Mesendoderm (in vitro differentiated cells): ENCODE data around the gene RHAG. TPM values are rescaled to one million over a fixed set of nuclear protein-coding genes. Genes with fewer than 3 reads are reported as not detected.

Source experiments
- DNase-seq: peaks from one replicate; pipeline ENCODE4 v3.0.0; 2013
- H2AK5ac ChIP-seq: 2 replicates; pipeline ENCODE4 v1.6.1; 2013; ENCODE audit warnings: low read length, inconsistent platforms
- H2BK120ac ChIP-seq: 2 replicates; pipeline ENCODE4 v1.6.1; 2013; ENCODE audit warnings: low read depth, mild to moderate bottlenecking, low read length, moderate library complexity, mixed read lengths
- H2BK15ac ChIP-seq: replicated peaks from 2 replicates; pipeline ENCODE4 v1.6.1; 2013; ENCODE audit warnings: low read depth, mild to moderate bottlenecking, moderate library complexity
- H2BK5ac ChIP-seq: 2 replicates; pipeline ENCODE4 v1.6.1; 2013; ENCODE audit warnings: low read length, inconsistent platforms
- H3K18ac ChIP-seq: 2 replicates; pipeline ENCODE4 v1.6.1; 2013; ENCODE audit warnings: mild to moderate bottlenecking, low read length, mixed read lengths
- H3K23ac ChIP-seq: one replicate; pipeline ENCODE4 v1.6.1; 2013; ENCODE audit warnings: low read length
- H3K27ac ChIP-seq: 2 replicates; pipeline ENCODE4 v1.5.1; 2013; ENCODE audit warnings: low read depth, mild to moderate bottlenecking, inconsistent platforms, low read length, moderate library complexity
- H3K27me3 ChIP-seq: 2 replicates; pipeline ENCODE4 v1.6.1; 2013; ENCODE audit warnings: low read length, control low read depth, mild to moderate bottlenecking, inconsistent platforms; ENCODE audit not compliant: insufficient read depth, poor library complexity
- H3K36me3 ChIP-seq: 2 replicates; pipeline ENCODE4 v1.6.1; 2013; ENCODE audit warnings: low read length, inconsistent platforms; ENCODE audit not compliant: control insufficient read depth, insufficient read depth
- H3K4ac ChIP-seq: one replicate; pipeline ENCODE4 v1.6.1; 2013; ENCODE audit warnings: low read depth, mild to moderate bottlenecking, low read length, moderate library complexity
- H3K4me1 ChIP-seq: 2 replicates; pipeline ENCODE4 v1.6.1; 2013; ENCODE audit warnings: low read depth, low read length, inconsistent platforms; ENCODE audit not compliant: control insufficient read depth
- H3K4me2 ChIP-seq: 2 replicates; pipeline ENCODE4 v1.6.1; 2013; ENCODE audit warnings: low read length
- H3K4me3 ChIP-seq: 2 replicates; pipeline ENCODE4 v1.5.1; 2013; ENCODE audit warnings: mild to moderate bottlenecking, low read length
- H3K56ac ChIP-seq: one replicate; pipeline ENCODE4 v1.6.1; 2013; ENCODE audit warnings: low read length
- H3K79me1 ChIP-seq: 2 replicates; pipeline ENCODE4 v1.6.1; 2013; ENCODE audit warnings: low read length, inconsistent platforms
- H3K79me2 ChIP-seq: 2 replicates; pipeline ENCODE4 v1.6.1; 2013; ENCODE audit warnings: mild to moderate bottlenecking, low read length; ENCODE audit not compliant: control insufficient read depth, insufficient read depth
- H3K9ac ChIP-seq: 2 replicates; pipeline ENCODE4 v1.6.1; 2013; ENCODE audit warnings: low read length, inconsistent platforms
- H4K5ac ChIP-seq: one replicate; pipeline ENCODE4 v1.6.1; 2013; ENCODE audit warnings: low read length
- H4K8ac ChIP-seq: one replicate; pipeline ENCODE4 v1.6.1; 2013; ENCODE audit warnings: low read depth, mild to moderate bottlenecking, control low read depth, low read length, moderate library complexity
- WGBS: extraction: QIAGEN DNeasy Blood & Tissue Kit; methylation state at CpG from one replicate; pipeline ENCODE4 v1.1.7; 2013; ENCODE audit warnings: low lambda C conversion rate, missing lambda C conversion rate; ENCODE audit not compliant: insufficient coverage; ENCODE audit errors: extremely low coverage; 5-methylcytosine and 5-hydroxymethylcytosine counted together
- polyA plus RNA-seq, 2 experiments: library from polyadenylated mRNA; stranded (reverse); fragments of 200-250 nt; gene quantifications; one replicate each; pipeline ENCODE4 v1.2.3, GENCODE V29; 2013

The RHAG gene
- polyA plus RNA-seq (2013, experiment 1 of 2): 0.17 TPM
- polyA plus RNA-seq (2013, experiment 2 of 2): 0.10 TPM

DNA sequence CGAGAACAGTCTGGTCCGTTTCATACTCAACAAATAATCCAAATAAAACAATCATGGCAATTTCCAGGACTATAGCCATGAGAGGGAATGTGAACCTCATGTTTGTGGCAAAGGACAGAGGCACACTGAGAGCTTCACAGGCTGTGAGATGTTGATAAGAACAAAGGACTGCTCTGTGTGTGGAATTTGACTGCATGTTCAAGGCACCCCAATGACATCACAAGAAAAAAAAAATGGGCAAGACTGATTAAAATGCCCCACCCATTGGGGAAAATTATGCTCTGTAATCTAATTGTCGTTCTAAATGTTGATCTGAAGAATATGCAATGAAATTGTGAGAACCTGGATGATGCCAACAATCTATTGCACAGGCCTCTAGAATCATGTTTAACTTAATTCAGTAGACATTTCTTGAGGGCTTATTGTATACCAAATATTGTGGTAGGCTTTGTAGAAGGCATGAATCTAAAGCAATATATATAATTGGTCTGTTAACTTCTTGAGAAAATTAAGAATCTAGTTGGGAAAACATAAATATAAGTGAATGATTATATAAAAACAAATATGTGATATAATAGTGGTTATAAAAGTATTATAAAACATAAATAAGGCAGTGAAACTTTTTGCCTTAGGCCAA, at the start of gene RHAG:
RHAG (minus strand) TSS at position 127 of the 637 bp plus-strand sequence; CDS start at position 100, 27 bp downstream.
- Histone ChIP-seq H3K36me3 (no peaks in the 10 kb centered on the region), H3K9ac (no peak within 1 kb of the TSS), H2AK5ac (no peak within 1 kb of the TSS), H3K79me2 (no peaks in the 10 kb centered on the region), H3K4me1 (no peaks in the 10 kb centered on the region), H3K27ac (no peak within 1 kb of the TSS), H3K27me3 (no peaks in the 10 kb centered on the region), H3K4me3 (no peak within 1 kb of the TSS), H4K5ac (no peak within 1 kb of the TSS), H3K4me2 (no peak within 1 kb of the TSS), H3K56ac (no peak within 1 kb of the TSS), H2BK15ac (no peak within 1 kb of the TSS), H2BK5ac (no peak within 1 kb of the TSS), H3K18ac (no peak within 1 kb of the TSS), H3K4ac (no peak within 1 kb of the TSS), H3K23ac (no peak within 1 kb of the TSS), H3K79me1 (no peaks in the 10 kb centered on the region), H2BK120ac (no peak within 1 kb of the TSS), H4K8ac (no peak within 1 kb of the TSS)
- peak; percentile 6 for DNase-seq
- WGBS: no CpG with 5 or more reads among the region's 3 CpGs

DNA sequence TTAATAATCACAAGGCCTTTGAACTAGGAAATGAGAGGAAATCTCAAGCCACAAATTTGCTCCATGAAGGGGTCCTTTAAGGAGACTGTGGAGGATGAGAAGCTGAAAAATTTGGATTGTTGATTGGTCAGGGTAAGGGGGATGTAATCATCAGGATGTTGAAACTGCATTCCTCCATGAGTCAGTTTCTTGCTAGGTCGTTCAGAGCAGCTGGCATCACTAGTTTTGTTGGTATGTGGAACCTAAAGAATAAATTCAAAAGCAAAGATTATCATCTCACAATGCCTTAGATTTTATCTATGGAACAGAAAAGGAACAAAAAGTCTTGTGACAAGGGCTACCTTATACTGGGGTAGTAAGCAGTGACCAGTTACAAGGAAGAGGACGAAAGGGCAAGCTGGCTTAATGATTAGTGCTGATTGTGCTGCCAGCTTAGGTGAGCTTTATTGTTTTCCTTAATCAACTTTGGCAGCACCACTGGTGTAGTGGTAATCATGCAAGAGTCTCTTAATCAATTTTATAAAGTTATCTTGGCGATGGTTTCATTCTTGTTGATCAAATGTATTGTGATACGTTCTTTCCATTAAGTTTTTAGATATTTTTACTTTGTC, 40.1 kb upstream of the RHAG start:
- Histone ChIP-seq H3K4me1 (no peaks in the 10 kb centered on the region), H3K4me2 (no peak overlapping the region), H3K56ac (no peak overlapping the region), H4K8ac (no peak overlapping the region), H4K5ac (no peak overlapping the region), H3K18ac (no peak overlapping the region), H3K4ac (no peak overlapping the region), H3K23ac (no peak overlapping the region), H2BK120ac (no peak overlapping the region), H2BK15ac (peak overlapping the region; percentile 92), H3K27me3 (no peaks in the 10 kb centered on the region), H3K79me2 (no peaks in the 10 kb centered on the region), H2AK5ac (no peak overlapping the region), H3K36me3 (no peaks in the 10 kb centered on the region), H2BK5ac (no peak overlapping the region), H3K79me1 (no peaks in the 10 kb centered on the region), H3K27ac (no peak overlapping the region), H3K9ac (no peak overlapping the region), H3K4me3 (no peak overlapping the region)
- WGBS: no CpG with 5 or more reads among the region's 4 CpGs
- DNase-seq: peak; percentile 83

DNA sequence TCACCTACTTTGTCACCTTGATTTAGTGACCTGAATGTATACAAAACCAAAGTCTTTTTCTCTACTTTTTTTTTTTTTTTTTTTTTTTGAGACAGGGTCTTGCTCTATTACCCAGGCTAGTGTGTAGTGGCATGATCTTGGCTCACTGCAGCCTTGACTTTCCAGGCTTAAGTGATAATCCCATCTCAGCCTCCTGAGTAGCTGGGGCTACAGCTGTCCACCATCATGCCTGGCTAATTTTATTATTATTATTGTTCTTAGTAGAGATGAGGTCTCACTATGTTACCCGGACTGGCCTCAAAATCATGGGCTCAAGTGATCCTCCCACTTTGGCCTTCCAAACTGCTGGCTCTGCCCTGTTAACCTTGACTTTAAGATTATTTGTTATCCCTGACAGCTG, 39.2 kb upstream of the RHAG start:
- no CpG with 5 or more reads among the region's 1 CpG for WGBS
- Histone ChIP-seq H3K4me2 (no peak overlapping the region), H3K36me3 (no peaks in the 10 kb centered on the region), H2AK5ac (no peak overlapping the region), H3K27ac (no peak overlapping the region), H3K4ac (no peak overlapping the region), H3K56ac (no peak overlapping the region), H2BK15ac (no peak overlapping the region), H3K4me3 (no peak overlapping the region), H3K23ac (no peak overlapping the region), H2BK5ac (no peak overlapping the region), H3K18ac (no peak overlapping the region), H3K27me3 (no peaks in the 10 kb centered on the region), H4K8ac (no peak overlapping the region), H3K9ac (no peak overlapping the region), H3K79me2 (no peaks in the 10 kb centered on the region), H3K4me1 (no peaks in the 10 kb centered on the region), H3K79me1 (no peaks in the 10 kb centered on the region), H4K5ac (no peak overlapping the region), H2BK120ac (no peak overlapping the region)
- no peak for DNase-seq

GRCh38 chr6:49668083-49668511, 31.5 kb upstream of the RHAG start:
- H3K79me2 ChIP-seq: no peaks in the 10 kb centered on the region
- H3K27me3 ChIP-seq: no peaks in the 10 kb centered on the region
- no peak overlapping the region for H3K18ac ChIP-seq
- no peaks in the 10 kb centered on the region for H3K4me1 ChIP-seq
- H3K36me3 ChIP-seq: no peaks in the 10 kb centered on the region
- H3K4me2 ChIP-seq: no peak overlapping the region
- H2BK120ac ChIP-seq: no peak overlapping the region
- H3K4ac ChIP-seq: no peak overlapping the region
- H3K23ac ChIP-seq: no peak overlapping the region
- peak; percentile 88 for DNase-seq
- H4K5ac ChIP-seq: no peak overlapping the region
- no peak overlapping the region for H3K4me3 ChIP-seq
- H4K8ac ChIP-seq: no peak overlapping the region
- no peaks in the 10 kb centered on the region for H3K79me1 ChIP-seq
- no peak overlapping the region for H3K27ac ChIP-seq
- no peak overlapping the region for H3K56ac ChIP-seq
- H2BK5ac ChIP-seq: no peak overlapping the region
- H2AK5ac ChIP-seq: no peak overlapping the region
- H2BK15ac ChIP-seq: no peak overlapping the region
- H3K9ac ChIP-seq: no peak overlapping the region

GRCh38 chr6:49666930-49667757, 30.5 kb upstream of the RHAG start:
- H3K23ac ChIP-seq: no peak overlapping the region
- no peak overlapping the region for H3K18ac ChIP-seq
- 100% methylated on average over 1 of the region's 5 CpGs for WGBS
- H3K56ac ChIP-seq: no peak overlapping the region
- no peak overlapping the region for H3K4me2 ChIP-seq
- no peaks in the 10 kb centered on the region for H3K27me3 ChIP-seq
- H4K8ac ChIP-seq: no peak overlapping the region
- no peak overlapping the region for H2BK15ac ChIP-seq
- H3K9ac ChIP-seq: no peak overlapping the region
- no peak overlapping the region for H2BK5ac ChIP-seq
- no peak overlapping the region for H3K4ac ChIP-seq
- H2AK5ac ChIP-seq: no peak overlapping the region
- no peak overlapping the region for H4K5ac ChIP-seq
- H3K27ac ChIP-seq: no peak overlapping the region
- H2BK120ac ChIP-seq: no peak overlapping the region
- H3K36me3 ChIP-seq: no peaks in the 10 kb centered on the region
- H3K4me1 ChIP-seq: no peaks in the 10 kb centered on the region
- H3K79me2 ChIP-seq: no peaks in the 10 kb centered on the region
- no peak overlapping the region for H3K4me3 ChIP-seq
- H3K79me1 ChIP-seq: no peaks in the 10 kb centered on the region
- DNase-seq: peak; percentile 41
